ENCODE measurements around the gene NKD1. TPM values are rescaled to one million over a fixed set of nuclear protein-coding genes. Genes with fewer than 3 reads are reported as not detected.

The NKD1 gene
- total and polyA plus RNA-seq, 2 of the 8 experiments (the other 6 are each of a cell fraction or from before 2014, with no cell fraction given), result 0.70 to 4.5 TPM

GRCh38 chr16:50591209-50591608, 43.0 kb downstream of the NKD1 start:
- H3K27ac ChIP-seq (ENCODE audit: low read depth, low read length), result no peak overlapping the region
- TF ChIP-seq KDM4A (IDR thresholded peaks at IDR 0.05; ENCODE audit: low read depth, low read length, severe bottlenecking) (no peak), SIN3A (conservative IDR thresholded peaks at IDR 0.05 in 1 of 2, IDR thresholded peaks at IDR 0.05 in 1 of 2; ENCODE audit: low read depth in 1 of 2, low read length in 2 of 2) (no peak), BACH1 (IDR thresholded peaks at IDR 0.05; ENCODE audit: low read length) (no peak), ASH2L (IDR thresholded peaks at IDR 0.05; ENCODE audit: low read length) (no peak)

More at GRCh38 chr16:50591209-50591608, 43.0 kb downstream of the NKD1 start:
- H3K4ac ChIP-seq (replicated peaks; ENCODE audit: insufficient read length, low read depth, low read length), result no peak overlapping the region
- peaks cover 0 to 19% (median 12%) of the 10 kb centered on the region in 4 experiments; a peak in 6 of 7 replicates for H3K4me1 ChIP-seq (replicated peaks in 1 of 4; ENCODE audit: control insufficient read depth in 3 of 4, insufficient read depth in 4 of 4, low read length in 3 of 4)
- FAIRE-seq (no peak), DNase-seq (ENCODE audit: low read depth in 1 of 2, low spot score in 2 of 2) (no peak)
- no peak overlapping the region for H4K91ac ChIP-seq (replicated peaks; ENCODE audit: insufficient read length, low read length)
- H3K27me3 ChIP-seq (replicated peaks in 1 of 4; ENCODE audit: control insufficient read depth in 3 of 4, extremely low read depth in 1 of 4, insufficient read depth in 3 of 4, low read length in 3 of 4), result no peaks in the 10 kb centered on the region; a peak in 1 of 7 replicates
- H3K18ac ChIP-seq (ENCODE audit: extremely low read depth, low read length), result no peak overlapping the region
- no peak overlapping the region for H2AK5ac ChIP-seq (ENCODE audit: low read depth, low read length)
- H3K79me2 ChIP-seq (ENCODE audit: control insufficient read depth in 1 of 2, insufficient read depth in 2 of 2, low read length in 2 of 2), result no peaks in the 10 kb centered on the region
- 90% methylated on average over 6 of the region's 6 CpGs; no CpG with 5 or more reads in 1 of the 2 experiments for WGBS, 2 experiments (ENCODE audit: extremely low coverage in 1 of 2, insufficient coverage in 1 of 2, insufficient read length in 1 of 2, insufficient replicate concordance in 2 of 2, low coverage in 1 of 2, low lambda C conversion rate in 2 of 2, missing lambda C conversion rate in 1 of 2)
- no peaks in the 10 kb centered on the region for H3K9me3 ChIP-seq (ENCODE audit: insufficient read depth in 2 of 2, low read depth in 1 of 2, low read length in 1 of 2)
- ChIA-PET CTCF (ENCODE audit: partially characterized antibody) (interaction anchor here (1.1 to 16.9 kb wide), 6 partner anchors 13 to 216 kb away, joined by 3 to 279 read pairs (median 8); no protein-coding TSS in a partner anchor), POLR2A (ENCODE audit: partially characterized antibody) (no interaction called here)
- no peaks in the 10 kb centered on the region for H3K23me2 ChIP-seq (ENCODE audit: low read depth, low read length)
- no peak overlapping the region for H3K56ac ChIP-seq (replicated peaks; ENCODE audit: insufficient read length, low read depth, low read length)
- no peak overlapping the region for H3K23ac ChIP-seq (ENCODE audit: insufficient read length)
- no peak overlapping the region for H2BK15ac ChIP-seq (ENCODE audit: low read length)
- H2AFZ ChIP-seq (ENCODE audit: low read length), result no peak overlapping the region
- peaks cover 0 to 1% of the 10 kb centered on the region in 2 experiments for H4K20me1 ChIP-seq (replicated peaks in 1 of 2; ENCODE audit: control insufficient read depth in 1 of 2, insufficient read depth in 2 of 2, low read length in 2 of 2)
- no peaks in the 10 kb centered on the region for H3K36me3 ChIP-seq (ENCODE audit: control insufficient read depth in 2 of 4, insufficient read depth in 4 of 4, low read length in 3 of 4)
- no peak overlapping the region for H2BK20ac ChIP-seq (ENCODE audit: low read length)
- no peak overlapping the region for H4K8ac ChIP-seq (ENCODE audit: extremely low read depth, insufficient read depth, low read length)
- H2BK12ac ChIP-seq (ENCODE audit: low read depth, low read length), result no peak overlapping the region
- H3K9ac ChIP-seq (replicated peaks in 1 of 4; ENCODE audit: extremely low read depth in 1 of 4, low read depth in 3 of 4, low read length in 3 of 4), result no peak overlapping the region
- H2BK5ac ChIP-seq (ENCODE audit: low read depth, low read length), result no peak overlapping the region
- no peak overlapping the region for H4K5ac ChIP-seq (ENCODE audit: insufficient read length, low read depth, low read length)
- no peak overlapping the region for H3K14ac ChIP-seq (ENCODE audit: insufficient read length)
- H3K79me1 ChIP-seq (ENCODE audit: low read depth, low read length), result no peaks in the 10 kb centered on the region; the same call in 1 of the 2 replicates
- H3K4me3 ChIP-seq (ENCODE audit: extremely low read depth in 1 of 4, insufficient read depth in 2 of 4, low read depth in 3 of 4, low read length in 4 of 4), result no peak overlapping the region
- H2BK120ac ChIP-seq (replicated peaks; ENCODE audit: low read depth, low read length), result no peak overlapping the region
- no peak overlapping the region for H3K4me2 ChIP-seq (ENCODE audit: insufficient read depth in 1 of 2, low read depth in 2 of 2, low read length in 2 of 2)

Measured in H1 (cell line).